HG03442 (cell line): ENCODE measurements around the gene ATP6V0E1.
"Not testable (repeated sequence)": the region's sequence is repeated elsewhere in the genome, so short reads cannot be mapped to it uniquely, and the experiment has no call there.

Source experiments
- ATAC-seq: cut with Tn5 transposase; IDR thresholded peaks from one replicate; pipeline ENCODE4 v1.9.1; 2021; ENCODE audit warnings: mild to moderate bottlenecking, moderate library complexity; ENCODE audit not compliant: unreplicated experiment

Gene ATP6V0E1

GRCh38 chr5:173069671-173070070, 86.1 kb downstream of the ATP6V0E1 start:
- ATAC-seq = no peak

- no peak for ATAC-seq
Measured at GRCh38 chr5:173075137-173075843, 91.7 kb downstream of the ATP6V0E1 start.

- ATAC-seq = no peak
Measured at GRCh38 chr5:173075970-173076369, 92.4 kb downstream of the ATP6V0E1 start.

- ATAC-seq = not testable (repeated sequence)
Measured at GRCh38 chr5:173076471-173076870, 92.9 kb downstream of the ATP6V0E1 start.

GRCh38 chr5:173078878-173079277, 95.3 kb downstream of the ATP6V0E1 start:
- ATAC-seq = no peak
